Islet of Langerhans (tissue), 1 donor: ENCODE data around the gene HJURP.

ENCODE experiments used
- FAIRE-seq: peaks from one replicate; lab custom pipeline; 2011; peaks lifted over from hg19 to GRCh38; lab: Jason Lieb, UNC

HJURP gene

GRCh38 chr2:233791883-233792329 lies 62.4 kb downstream of the HJURP start:
- FAIRE-seq: no peak

GRCh38 chr2:233791151-233791882 lies 63.0 kb downstream of the HJURP start:
- FAIRE-seq: no peak

GRCh38 chr2:233789554-233789953 lies 64.8 kb downstream of the HJURP start:
- FAIRE-seq: no peak
